Trophoblast cell (in vitro differentiated cells and primary cell): ENCODE data around the gene CLEC4F.

Experiments used
- DNase-seq, 2 donors: peaks; one replicate each; pipeline ENCODE4 v3.0.0-alpha.2; 2016
- H2AFZ ChIP-seq: 2 replicates; pipeline ENCODE4 v1.6.1; 2013; ENCODE audit warnings: low read length, moderate library complexity, mild to moderate bottlenecking; ENCODE audit not compliant: insufficient read depth, poor library complexity
- H2AK5ac ChIP-seq: 2 replicates; pipeline ENCODE4 v1.6.1; 2013; ENCODE audit warnings: mild to moderate bottlenecking, low read length
- H2BK120ac ChIP-seq: 2 replicates; pipeline ENCODE4 v1.6.1; 2013; ENCODE audit warnings: low read length, mild to moderate bottlenecking, moderate library complexity; ENCODE audit not compliant: insufficient read depth, poor library complexity
- H2BK12ac ChIP-seq: 2 replicates; pipeline ENCODE4 v1.6.1; 2013; ENCODE audit warnings: mild to moderate bottlenecking, low read length, moderate library complexity
- H2BK5ac ChIP-seq: 2 replicates; pipeline ENCODE4 v1.6.1; 2013; ENCODE audit warnings: low read length, low read depth, moderate library complexity, mild to moderate bottlenecking; ENCODE audit not compliant: poor library complexity
- H3K14ac ChIP-seq: 2 replicates; pipeline ENCODE4 v1.6.1; 2013; ENCODE audit warnings: mild to moderate bottlenecking, low read length
- H3K18ac ChIP-seq: 2 replicates; pipeline ENCODE4 v1.6.1; 2013; ENCODE audit warnings: mild to moderate bottlenecking, low read length
- H3K23ac ChIP-seq: 2 replicates; pipeline ENCODE4 v1.6.1; 2013; ENCODE audit warnings: low read length
- H3K27ac ChIP-seq: 2 replicates; pipeline ENCODE4 v1.5.1; 2013; ENCODE audit warnings: low read depth, mild to moderate bottlenecking, inconsistent platforms, low read length, moderate library complexity
- H3K27me3 ChIP-seq: 2 replicates; pipeline ENCODE4 v1.6.1; 2013; ENCODE audit warnings: inconsistent platforms, mild to moderate bottlenecking, low read length, moderate library complexity; ENCODE audit not compliant: insufficient read depth
- H3K36me3 ChIP-seq, 2 experiments: 1 replicate in 1 of 2; 2 replicates in 1 of 2; pipeline ENCODE4 v1.6.1; 2013; ENCODE audit warnings: low read length in 2 of 2, mild to moderate bottlenecking in 2 of 2, moderate library complexity in 1 of 2; ENCODE audit not compliant: insufficient read depth in 2 of 2, control insufficient read depth in 1 of 2
- H3K4ac ChIP-seq: 2 replicates; pipeline ENCODE4 v1.6.1; 2013; ENCODE audit warnings: low read depth, mild to moderate bottlenecking, low read length, moderate library complexity
- H3K4me1 ChIP-seq, 2 experiments: 1 replicate in 1 of 2; 2 replicates in 1 of 2; pipeline ENCODE4 v1.6.1; 2013; ENCODE audit warnings: low read length in 2 of 2, mild to moderate bottlenecking in 2 of 2, moderate library complexity in 1 of 2; ENCODE audit not compliant: insufficient read depth in 2 of 2, control insufficient read depth in 1 of 2
- H3K4me2 ChIP-seq: 2 replicates; pipeline ENCODE4 v1.6.1; 2013; ENCODE audit warnings: inconsistent platforms, mild to moderate bottlenecking, low read length, moderate library complexity
- H3K4me3 ChIP-seq: 2 replicates; pipeline ENCODE4 v1.5.1; 2013; ENCODE audit warnings: mild to moderate bottlenecking, low read depth, low read length, inconsistent platforms
- H3K79me1 ChIP-seq: one replicate; pipeline ENCODE4 v1.6.1; 2013; ENCODE audit warnings: low read length
- H3K79me2 ChIP-seq: 2 replicates; pipeline ENCODE4 v1.6.1; 2013; ENCODE audit warnings: low read length, mild to moderate bottlenecking; ENCODE audit not compliant: control insufficient read depth, insufficient read depth, poor library complexity
- H3K9ac ChIP-seq: 2 replicates; pipeline ENCODE4 v1.6.1; 2013; ENCODE audit warnings: mild to moderate bottlenecking, low read length
- H3K9me3 ChIP-seq: 2 replicates; pipeline ENCODE4 v1.6.1; 2013; ENCODE audit warnings: low read depth, mild to moderate bottlenecking, control low read depth, inconsistent platforms, low read length; ENCODE audit not compliant: insufficient read depth
- H4K12ac ChIP-seq: 2 replicates; pipeline ENCODE4 v1.6.1; 2013; ENCODE audit warnings: low read depth, mild to moderate bottlenecking, low read length, moderate library complexity
- H4K8ac ChIP-seq: 2 replicates; pipeline ENCODE4 v1.6.1; 2013; ENCODE audit warnings: low read depth, mild to moderate bottlenecking, low read length, moderate library complexity
- H4K91ac ChIP-seq: one replicate; pipeline ENCODE4 v1.6.1; 2013; ENCODE audit warnings: low read depth, mild to moderate bottlenecking, low read length, moderate library complexity
- WGBS: extraction: QIAGEN DNeasy Blood & Tissue Kit; methylation state at CpG from one replicate; pipeline ENCODE4 v1.1.7; 2013; ENCODE audit warnings: missing lambda C conversion rate; ENCODE audit not compliant: insufficient read length, insufficient coverage; ENCODE audit errors: extremely low coverage; 5-methylcytosine and 5-hydroxymethylcytosine counted together

CLEC4F gene

GRCh38 chr2:70807102-70807827 lies 13.1 kb downstream of the CLEC4F start:
- no peak overlapping the region for H2BK5ac ChIP-seq
- no CpG with 5 or more reads among the region's 6 CpGs for WGBS
- no peak overlapping the region for H2AK5ac ChIP-seq
- no peak overlapping the region for H4K8ac ChIP-seq
- no peak overlapping the region for H3K14ac ChIP-seq
- peaks cover 2% of the 10 kb centered on the region for H3K9me3 ChIP-seq
- H3K79me1 ChIP-seq = no peaks in the 10 kb centered on the region
- H2AFZ ChIP-seq = no peak overlapping the region
- no peak overlapping the region for H3K27ac ChIP-seq
- no peak overlapping the region for H3K4me3 ChIP-seq
- no peak overlapping the region for H3K4me2 ChIP-seq
- H3K79me2 ChIP-seq = no peaks in the 10 kb centered on the region
- no peak overlapping the region for H4K91ac ChIP-seq
- H3K27me3 ChIP-seq = no peaks in the 10 kb centered on the region
- no peaks in the 10 kb centered on the region for H3K36me3 ChIP-seq
- no peaks in the 10 kb centered on the region for H3K4me1 ChIP-seq
- no peak overlapping the region for H2BK12ac ChIP-seq
- no peak overlapping the region for H2BK120ac ChIP-seq
- H4K12ac ChIP-seq = no peak overlapping the region
- H3K18ac ChIP-seq = no peak overlapping the region
- H3K23ac ChIP-seq = no peak overlapping the region
- no peak overlapping the region for H3K9ac ChIP-seq
- H3K4ac ChIP-seq = no peak overlapping the region
- DNase-seq = no peak

- H3K9ac ChIP-seq = no peak overlapping the region
- no peaks in the 10 kb centered on the region for H3K27me3 ChIP-seq
- H2AK5ac ChIP-seq = no peak overlapping the region
- no peak overlapping the region for H3K27ac ChIP-seq
- no peaks in the 10 kb centered on the region for H3K79me2 ChIP-seq
- no peak overlapping the region for H4K12ac ChIP-seq
- no CpG with 5 or more reads among the region's 6 CpGs for WGBS
- no peak overlapping the region for H2BK12ac ChIP-seq
- no peaks in the 10 kb centered on the region for H3K4me1 ChIP-seq
- no peak overlapping the region for H3K4me2 ChIP-seq
- no peak overlapping the region for H4K8ac ChIP-seq
- H2AFZ ChIP-seq = no peak overlapping the region
- peaks cover 2% of the 10 kb centered on the region for H3K9me3 ChIP-seq
- H3K23ac ChIP-seq = no peak overlapping the region
- H2BK120ac ChIP-seq = no peak overlapping the region
- H3K4ac ChIP-seq = no peak overlapping the region
- no peaks in the 10 kb centered on the region for H3K36me3 ChIP-seq
- H4K91ac ChIP-seq = no peak overlapping the region
- no peak overlapping the region for H3K18ac ChIP-seq
- H3K14ac ChIP-seq = no peak overlapping the region
- peak in 1 of 2 donors; percentile 5 for DNase-seq
- no peak overlapping the region for H2BK5ac ChIP-seq
- no peak overlapping the region for H3K4me3 ChIP-seq
- H3K79me1 ChIP-seq = no peaks in the 10 kb centered on the region
Observed at GRCh38 chr2:70806620-70807019, 13.8 kb downstream of the CLEC4F start.

- Histone ChIP-seq H3K18ac (no peak overlapping the region), H3K4me1 (no peaks in the 10 kb centered on the region), H3K4me2 (no peak overlapping the region), H2BK5ac (no peak overlapping the region), H2AK5ac (no peak overlapping the region), H3K27me3 (no peaks in the 10 kb centered on the region), H3K36me3 (no peaks in the 10 kb centered on the region), H4K12ac (no peak overlapping the region), H4K8ac (no peak overlapping the region), H3K79me2 (no peaks in the 10 kb centered on the region), H3K23ac (no peak overlapping the region), H3K4me3 (no peak overlapping the region), H2BK120ac (no peak overlapping the region), H4K91ac (no peak overlapping the region), H3K9ac (no peak overlapping the region), H3K27ac (no peak overlapping the region), H2AFZ (no peak overlapping the region), H2BK12ac (no peak overlapping the region), H3K14ac (no peak overlapping the region), H3K79me1 (no peaks in the 10 kb centered on the region), H3K4ac (no peak overlapping the region), H3K9me3 (peaks cover 4% of the 10 kb centered on the region)
- DNase-seq = no peak
- WGBS = no CpG with 5 or more reads among the region's 5 CpGs
Observed at GRCh38 chr2:70806013-70806412, 14.4 kb downstream of the CLEC4F start.

- no peak overlapping the region for H3K9ac ChIP-seq
- no peak for DNase-seq
Observed at GRCh38 chr2:70801607-70802263, 18.7 kb downstream of the CLEC4F start.

More at GRCh38 chr2:70801607-70802263, 18.7 kb downstream of the CLEC4F start:
- Histone ChIP-seq H3K4me1 (no peaks in the 10 kb centered on the region), H2BK5ac (no peak overlapping the region), H3K27ac (no peak overlapping the region), H3K4me3 (peak overlapping the region; percentile 29), H3K27me3 (no peaks in the 10 kb centered on the region), H4K91ac (no peak overlapping the region), H3K14ac (no peak overlapping the region), H3K4ac (no peak overlapping the region), H3K4me2 (no peak overlapping the region), H3K36me3 (no peaks in the 10 kb centered on the region), H3K18ac (no peak overlapping the region), H2AFZ (no peak overlapping the region), H2AK5ac (no peak overlapping the region), H2BK120ac (no peak overlapping the region), H3K9me3 (peaks cover 2% of the 10 kb centered on the region), H4K8ac (no peak overlapping the region), H2BK12ac (no peak overlapping the region), H3K79me2 (no peaks in the 10 kb centered on the region), H3K23ac (no peak overlapping the region), H4K12ac (no peak overlapping the region), H3K79me1 (no peaks in the 10 kb centered on the region)
- WGBS = no CpG with 5 or more reads among the region's 10 CpGs
